PC-3 (cell line): ENCODE results near the gene PRKAG3.
A peak's percentile ranks its signal among the peaks of the same experiment; 100 is the strongest.

Experiments used
- EZH2 ChIP-seq: fragments of 300-600 bp; sonication (generic); IDR thresholded peaks from one replicate; pipeline ENCODE4 v1.6.1; 2017; ENCODE audit warnings: antibody characterized with exemption, mild to moderate bottlenecking, low read length; ENCODE audit not compliant: unreplicated experiment
- EZH2phosphoT487 ChIP-seq: fragments of 300-600 bp; sonication (generic); IDR thresholded peaks from 2 replicates; pipeline ENCODE4 v1.6.1; 2018; ENCODE audit warnings: mild to moderate bottlenecking, antibody characterized with exemption, low read length, borderline replicate concordance
- TF ChIP-seq, protein P1 (sequence below): fragments of 300-600 bp; sonication (generic); conservative IDR thresholded peaks from 2 replicates; pipeline ENCODE4 v1.5.1; 2017; ENCODE audit warnings: antibody characterized with exemption, low read depth, mild to moderate bottlenecking, low read length

DNA sequence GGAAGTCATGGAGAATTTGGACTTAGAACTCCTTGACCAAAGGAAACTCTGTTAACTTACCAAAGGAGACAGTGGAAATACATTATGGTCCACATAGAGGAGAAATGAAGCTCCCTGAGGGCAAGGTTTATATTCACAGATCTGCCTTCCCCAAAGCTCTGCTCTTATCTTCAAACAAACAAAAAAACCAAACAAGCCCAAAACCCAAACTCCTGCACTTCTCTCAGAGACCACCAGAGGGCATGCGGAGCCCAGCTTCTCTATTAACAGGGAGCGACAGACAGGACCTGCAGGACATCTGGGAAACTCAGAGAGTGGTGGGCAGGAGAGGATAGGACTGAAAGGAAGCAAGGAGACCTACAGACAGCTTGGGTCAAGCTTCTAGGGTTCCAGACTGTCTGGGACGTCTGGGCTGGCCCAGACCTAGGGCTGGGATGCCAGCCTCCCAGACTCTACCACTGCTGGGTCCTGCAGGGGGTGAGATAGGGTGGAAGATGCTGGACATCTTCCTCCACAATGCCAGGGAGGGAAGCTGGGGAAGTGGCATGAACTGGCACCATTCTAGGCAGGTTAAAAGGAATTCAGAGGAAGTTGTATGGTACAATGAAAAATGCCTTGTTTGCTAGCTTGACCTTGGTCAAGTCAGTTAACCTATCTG, 45.1 kb upstream of the PRKAG3 start:
- TF ChIP-seq EZH2: no peak
- TF ChIP-seq, protein P1, sequence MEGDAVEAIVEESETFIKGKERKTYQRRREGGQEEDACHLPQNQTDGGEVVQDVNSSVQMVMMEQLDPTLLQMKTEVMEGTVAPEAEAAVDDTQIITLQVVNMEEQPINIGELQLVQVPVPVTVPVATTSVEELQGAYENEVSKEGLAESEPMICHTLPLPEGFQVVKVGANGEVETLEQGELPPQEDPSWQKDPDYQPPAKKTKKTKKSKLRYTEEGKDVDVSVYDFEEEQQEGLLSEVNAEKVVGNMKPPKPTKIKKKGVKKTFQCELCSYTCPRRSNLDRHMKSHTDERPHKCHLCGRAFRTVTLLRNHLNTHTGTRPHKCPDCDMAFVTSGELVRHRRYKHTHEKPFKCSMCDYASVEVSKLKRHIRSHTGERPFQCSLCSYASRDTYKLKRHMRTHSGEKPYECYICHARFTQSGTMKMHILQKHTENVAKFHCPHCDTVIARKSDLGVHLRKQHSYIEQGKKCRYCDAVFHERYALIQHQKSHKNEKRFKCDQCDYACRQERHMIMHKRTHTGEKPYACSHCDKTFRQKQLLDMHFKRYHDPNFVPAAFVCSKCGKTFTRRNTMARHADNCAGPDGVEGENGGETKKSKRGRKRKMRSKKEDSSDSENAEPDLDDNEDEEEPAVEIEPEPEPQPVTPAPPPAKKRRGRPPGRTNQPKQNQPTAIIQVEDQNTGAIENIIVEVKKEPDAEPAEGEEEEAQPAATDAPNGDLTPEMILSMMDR: peak; percentile 97
- TF ChIP-seq EZH2phosphoT487: no peak
